Panc1 (cell line): Measurements from ENCODE around the gene TOGARAM1. TPM values are rescaled to one million over a fixed set of nuclear protein-coding genes. Genes with fewer than 3 reads are reported as not detected.

Experiments used
- ATAC-seq: fragments of 200-7000 bp; cut with Tn5 transposase; 2 replicates; pipeline ENCODE4 v1.9.1; 2020; ENCODE audit warnings: mild to moderate bottlenecking, moderate library complexity
- BruUV-seq: library from RNA; stranded (reverse); fragments of 400-500 nt; replicated peaks from 2 replicates; lab custom pipeline; 2021; lab: Mats Ljungman, UMichigan
- CTCF ChIA-PET: fragments of 300-600 bp; sonication (Branson Sonifier 250); formaldehyde crosslinking; loops from one replicate; lab custom pipeline; 2022; ENCODE audit warnings: antibody characterized with exemption; lab: Charles Lee
- POLR2A ChIA-PET: fragments of 300-600 bp; sonication (Branson Sonifier 250); formaldehyde crosslinking; loops from one replicate; lab custom pipeline; 2022; ENCODE audit warnings: antibody characterized with exemption; lab: Charles Lee
- DNase-seq: peaks from one replicate; pipeline ENCODE4 v3.0.0-alpha.2; 2010; ENCODE audit warnings: low read depth, low spot score
- H3K27ac ChIP-seq: 2 replicates; pipeline ENCODE4 v1.5.1; 2011; ENCODE audit warnings: mild to moderate bottlenecking, low read length, inconsistent platforms
- H3K27me3 ChIP-seq: fragments of 200-500 bp; sonication (Bioruptor generic); 2 replicates; pipeline ENCODE4 v1.6.0; 2014; ENCODE audit warnings: low read length, inconsistent platforms; ENCODE audit not compliant: control insufficient read depth, insufficient read depth
- H3K36me3 ChIP-seq: fragments of 200-500 bp; sonication (Bioruptor generic); 2 replicates; pipeline ENCODE4 v1.5.1; 2014; ENCODE audit warnings: inconsistent platforms, mild to moderate bottlenecking, low read length, moderate library complexity; ENCODE audit not compliant: control insufficient read depth, insufficient read depth
- H3K4me1 ChIP-seq: 2 replicates; pipeline ENCODE4 v1.5.1; 2011; ENCODE audit warnings: inconsistent platforms, mild to moderate bottlenecking, low read length, moderate library complexity; ENCODE audit not compliant: control insufficient read depth, insufficient read depth
- H3K4me3 ChIP-seq, 2 experiments: 2 replicates each; pipeline ENCODE4 v1.5.1; 2011 to 2012; ENCODE audit warnings: low read depth in 2 of 2, low read length in 2 of 2, mild to moderate bottlenecking in 2 of 2, inconsistent platforms in 1 of 2, moderate library complexity in 1 of 2
- H3K9me3 ChIP-seq: fragments of 200-500 bp; sonication (Bioruptor generic); 2 replicates; pipeline ENCODE4 v1.5.1; 2014; ENCODE audit warnings: low read depth, mild to moderate bottlenecking, inconsistent platforms, low read length, moderate library complexity; ENCODE audit not compliant: control insufficient read depth, insufficient read depth
- POLR2AphosphoS5 ChIP-seq: IDR thresholded peaks from 2 replicates; pipeline ENCODE4 v1.6.1; 2012; ENCODE audit warnings: mild to moderate bottlenecking, low read depth, low read length, moderate library complexity
- SIN3A ChIP-seq: IDR thresholded peaks from 2 replicates; pipeline ENCODE4 v1.6.1; 2012; ENCODE audit warnings: low read depth, mild to moderate bottlenecking, low read length, moderate library complexity, borderline replicate concordance; ENCODE audit not compliant: insufficient read depth
- TCF7L2 ChIP-seq: IDR thresholded peaks from 2 replicates; pipeline ENCODE4 v1.6.1; 2011; ENCODE audit warnings: mild to moderate bottlenecking, low read depth, low read length, inconsistent platforms
- in situ Hi-C: cut with HindIII; loops from 2 replicates; pipeline ENCODE4 v1.10.0; 2016; ENCODE audit warnings: low sequenced_read_pairs, low pct_unique_long_range_greater_than_20kb
- intact Hi-C: fragments of 100-400 bp; cut with micrococcal nuclease; formaldehyde crosslinking; loops from one replicate; pipeline ENCODE4 v1.10.0; 2022; ENCODE audit not compliant: unreplicated experiment
- total RNA-seq: library from RNA; stranded (reverse); gene quantifications from one replicate; pipeline ENCODE4 v1.2.1, GENCODE V29; 2021; ENCODE audit not compliant: unreplicated experiment
- TF ChIP-seq, protein P1 (sequence below): fragments of 450-650 bp; IDR thresholded peaks from 2 replicates; pipeline ENCODE4 v1.5.1; 2017; ENCODE audit warnings: mild to moderate bottlenecking
- TF ChIP-seq, protein P2 (sequence below), 2 experiments: IDR thresholded peaks; 2 replicates each; pipeline ENCODE4 v1.6.1; 2011 to 2012; ENCODE audit warnings: low read depth in 2 of 2, control low read depth in 1 of 2, low read length in 1 of 2, mild to moderate bottlenecking in 1 of 2, moderate library complexity in 1 of 2; ENCODE audit not compliant: insufficient read depth in 1 of 2

The TOGARAM1 gene
- total RNA-seq, 1 experiment from 2014 or later: 11.6 TPM

DNA sequence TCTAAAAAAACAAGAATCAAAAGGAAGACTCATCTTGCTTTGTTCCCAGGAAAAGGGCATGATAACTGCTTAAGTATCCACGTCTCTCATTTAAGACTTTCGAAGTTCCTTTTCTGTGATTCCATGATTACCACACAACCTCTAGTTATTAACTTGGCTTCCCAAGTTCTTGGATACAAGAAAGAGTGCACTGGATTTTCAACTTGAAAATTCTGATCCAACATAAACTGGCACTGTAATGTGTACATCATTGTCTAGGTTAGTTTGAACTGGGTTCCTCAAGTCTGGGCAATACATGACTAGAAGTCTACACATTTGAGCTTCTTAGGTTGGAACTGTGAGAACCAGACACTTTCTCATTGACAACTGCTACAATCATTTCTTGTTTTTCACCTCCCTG, 1.8 kb upstream of the TOGARAM1 start:
- H3K9me3 ChIP-seq: no peaks in the 10 kb centered on the region
- POLR2A ChIA-PET: no interaction called here
- H3K27me3 ChIP-seq: no peaks in the 10 kb centered on the region
- H3K36me3 ChIP-seq: peaks cover 7% of the 10 kb centered on the region
- no TSS peak for BruUV-seq
- peak overlapping the region; percentile 81 for H3K27ac ChIP-seq
- ATAC-seq (no peak), DNase-seq (no peak)
- intact Hi-C loops (loop anchor here (10.0 kb wide), 1 partner anchor 175 kb away; the partner anchor contains the start of genes FANCM and FKBP3), in situ Hi-C loops (no loop called here)
- peak overlapping the region; percentile 77 to 93 for H3K4me3 ChIP-seq
- CTCF ChIA-PET: no interaction called here
- TF ChIP-seq SIN3A (no peak), TCF7L2 (no peak), POLR2AphosphoS5 (no peak)
- TF ChIP-seq, protein P1, sequence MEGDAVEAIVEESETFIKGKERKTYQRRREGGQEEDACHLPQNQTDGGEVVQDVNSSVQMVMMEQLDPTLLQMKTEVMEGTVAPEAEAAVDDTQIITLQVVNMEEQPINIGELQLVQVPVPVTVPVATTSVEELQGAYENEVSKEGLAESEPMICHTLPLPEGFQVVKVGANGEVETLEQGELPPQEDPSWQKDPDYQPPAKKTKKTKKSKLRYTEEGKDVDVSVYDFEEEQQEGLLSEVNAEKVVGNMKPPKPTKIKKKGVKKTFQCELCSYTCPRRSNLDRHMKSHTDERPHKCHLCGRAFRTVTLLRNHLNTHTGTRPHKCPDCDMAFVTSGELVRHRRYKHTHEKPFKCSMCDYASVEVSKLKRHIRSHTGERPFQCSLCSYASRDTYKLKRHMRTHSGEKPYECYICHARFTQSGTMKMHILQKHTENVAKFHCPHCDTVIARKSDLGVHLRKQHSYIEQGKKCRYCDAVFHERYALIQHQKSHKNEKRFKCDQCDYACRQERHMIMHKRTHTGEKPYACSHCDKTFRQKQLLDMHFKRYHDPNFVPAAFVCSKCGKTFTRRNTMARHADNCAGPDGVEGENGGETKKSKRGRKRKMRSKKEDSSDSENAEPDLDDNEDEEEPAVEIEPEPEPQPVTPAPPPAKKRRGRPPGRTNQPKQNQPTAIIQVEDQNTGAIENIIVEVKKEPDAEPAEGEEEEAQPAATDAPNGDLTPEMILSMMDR: no peak
- TF ChIP-seq, protein P2, sequence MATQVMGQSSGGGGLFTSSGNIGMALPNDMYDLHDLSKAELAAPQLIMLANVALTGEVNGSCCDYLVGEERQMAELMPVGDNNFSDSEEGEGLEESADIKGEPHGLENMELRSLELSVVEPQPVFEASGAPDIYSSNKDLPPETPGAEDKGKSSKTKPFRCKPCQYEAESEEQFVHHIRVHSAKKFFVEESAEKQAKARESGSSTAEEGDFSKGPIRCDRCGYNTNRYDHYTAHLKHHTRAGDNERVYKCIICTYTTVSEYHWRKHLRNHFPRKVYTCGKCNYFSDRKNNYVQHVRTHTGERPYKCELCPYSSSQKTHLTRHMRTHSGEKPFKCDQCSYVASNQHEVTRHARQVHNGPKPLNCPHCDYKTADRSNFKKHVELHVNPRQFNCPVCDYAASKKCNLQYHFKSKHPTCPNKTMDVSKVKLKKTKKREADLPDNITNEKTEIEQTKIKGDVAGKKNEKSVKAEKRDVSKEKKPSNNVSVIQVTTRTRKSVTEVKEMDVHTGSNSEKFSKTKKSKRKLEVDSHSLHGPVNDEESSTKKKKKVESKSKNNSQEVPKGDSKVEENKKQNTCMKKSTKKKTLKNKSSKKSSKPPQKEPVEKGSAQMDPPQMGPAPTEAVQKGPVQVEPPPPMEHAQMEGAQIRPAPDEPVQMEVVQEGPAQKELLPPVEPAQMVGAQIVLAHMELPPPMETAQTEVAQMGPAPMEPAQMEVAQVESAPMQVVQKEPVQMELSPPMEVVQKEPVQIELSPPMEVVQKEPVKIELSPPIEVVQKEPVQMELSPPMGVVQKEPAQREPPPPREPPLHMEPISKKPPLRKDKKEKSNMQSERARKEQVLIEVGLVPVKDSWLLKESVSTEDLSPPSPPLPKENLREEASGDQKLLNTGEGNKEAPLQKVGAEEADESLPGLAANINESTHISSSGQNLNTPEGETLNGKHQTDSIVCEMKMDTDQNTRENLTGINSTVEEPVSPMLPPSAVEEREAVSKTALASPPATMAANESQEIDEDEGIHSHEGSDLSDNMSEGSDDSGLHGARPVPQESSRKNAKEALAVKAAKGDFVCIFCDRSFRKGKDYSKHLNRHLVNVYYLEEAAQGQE (IDR thresholded peaks at IDR 0.05; ENCODE audit: insufficient read depth in 1 of 2, low read depth in 2 of 2, low read length in 1 of 2): no peak
- peaks cover 9% of the 10 kb centered on the region; the same call in 1 of the 2 replicates for H3K4me1 ChIP-seq

DNA sequence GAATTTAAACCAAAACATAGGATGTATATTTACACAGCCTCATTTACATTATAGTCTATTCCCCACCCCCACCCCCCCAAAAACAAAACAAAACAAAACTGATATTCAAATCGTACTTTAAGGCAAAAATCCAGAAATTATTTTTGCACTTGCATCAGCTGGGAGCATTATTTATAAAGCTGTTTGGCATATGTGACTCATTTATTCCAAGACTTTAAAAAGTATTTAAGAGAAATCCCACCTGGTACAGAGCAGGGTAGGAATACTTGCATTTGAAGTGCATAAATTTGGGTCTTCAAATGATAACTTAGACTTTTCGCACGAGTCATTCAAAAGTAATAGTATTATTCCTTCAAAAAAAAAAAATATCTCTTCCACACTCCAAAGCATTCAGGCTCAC, 1.3 kb upstream of the TOGARAM1 start:
- POLR2A ChIA-PET: no interaction called here
- no peak for DNase-seq
- in situ Hi-C loops: no loop called here
- peak overlapping the region; percentile 92 for H3K27ac ChIP-seq
- no TSS peak for BruUV-seq
- H3K36me3 ChIP-seq: peaks cover 7% of the 10 kb centered on the region
- peaks cover 9% of the 10 kb centered on the region; the same call in 1 of the 2 replicates for H3K4me1 ChIP-seq
- TF ChIP-seq, protein P1: no peak
- TF ChIP-seq TCF7L2 (no peak), POLR2AphosphoS5 (no peak), SIN3A (no peak)
- TF ChIP-seq, protein P2 (IDR thresholded peaks at IDR 0.05; ENCODE audit: insufficient read depth in 1 of 2, low read depth in 2 of 2, low read length in 1 of 2): no peak
- no peaks in the 10 kb centered on the region for H3K27me3 ChIP-seq
- ATAC-seq: no peak
- H3K9me3 ChIP-seq: no peaks in the 10 kb centered on the region
- intact Hi-C loops: loop anchor here (10.0 kb wide), 1 partner anchor 174 kb away; the partner anchor contains the start of genes FANCM and FKBP3
- CTCF ChIA-PET: no interaction called here
- peak overlapping the region; percentile 77 to 93 for H3K4me3 ChIP-seq
